Gastrocnemius medialis (tissue), 4 donors: ENCODE measurements around the gene PPP2R2B.

Experiments
- CTCF ChIP-seq, 5 experiments: fragments of 450-650 bp in 3 of 5; fragments of 200-600 bp in 2 of 5; sonication (generic) in 2 of 5; IDR thresholded peaks in 4 of 5; conservative IDR thresholded peaks in 1 of 5; 1 replicate in 4 of 5; 2 replicates in 1 of 5; pipeline ENCODE4 v1.5.1; 2016 to 2019; ENCODE audit warnings: antibody characterized with exemption in 5 of 5, mild to moderate bottlenecking in 3 of 5, moderate library complexity in 3 of 5
- POLR2A ChIP-seq, 2 donors: fragments of 450-650 bp; IDR thresholded peaks; one replicate each; pipeline ENCODE4 v1.6.1; 2017; ENCODE audit warnings: antibody characterized with exemption in 2 of 2, mild to moderate bottlenecking in 2 of 2, moderate library complexity in 2 of 2

DNA sequence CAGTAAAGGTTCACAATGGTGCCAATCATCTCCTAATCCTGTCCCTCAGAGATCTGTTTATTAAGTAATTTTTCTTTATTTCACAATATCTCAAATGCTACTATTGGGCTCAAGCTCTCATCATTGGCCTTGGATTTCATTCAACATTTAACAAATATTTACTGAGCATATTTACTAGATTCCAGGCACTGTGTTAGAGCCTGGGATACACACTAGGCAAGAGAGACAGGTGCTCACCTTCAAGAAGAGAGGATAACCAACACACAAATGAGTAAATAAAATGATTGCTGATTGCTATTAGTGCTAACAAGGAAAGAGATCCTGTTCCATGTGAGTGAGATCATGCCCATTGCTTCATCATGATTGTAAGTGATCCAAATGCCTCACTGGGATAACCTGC is 27.4 kb downstream of the PPP2R2B start:
- TF ChIP-seq CTCF (IDR thresholded peaks at IDR 0.05 in 4 of 5, conservative IDR thresholded peaks at IDR 0.05 in 1 of 5) (no peak), POLR2A (IDR thresholded peaks at IDR 0.05) (no peak)
